ENCODE data around the gene RUNX1.

DNA sequence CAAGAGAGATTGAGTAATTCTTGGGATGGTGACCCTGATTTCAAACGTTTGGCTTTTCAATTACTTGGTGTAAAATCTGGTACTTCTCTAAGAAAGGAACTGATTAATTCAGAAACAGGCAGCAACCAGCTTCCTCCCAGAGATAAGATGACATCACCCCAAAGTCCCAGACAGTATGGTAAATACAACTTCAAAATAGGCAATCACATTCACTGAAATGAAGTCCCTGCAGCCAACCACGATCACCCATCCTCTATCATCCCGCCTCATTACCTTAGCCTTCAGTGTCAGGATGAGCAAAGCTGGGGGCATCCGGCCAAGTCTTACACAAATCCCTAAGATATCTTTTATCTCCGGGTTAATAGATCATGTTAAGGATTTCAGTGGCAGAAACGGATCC, 26.4 kb upstream of the RUNX1 start:
- TF ChIP-seq, protein P1, sequence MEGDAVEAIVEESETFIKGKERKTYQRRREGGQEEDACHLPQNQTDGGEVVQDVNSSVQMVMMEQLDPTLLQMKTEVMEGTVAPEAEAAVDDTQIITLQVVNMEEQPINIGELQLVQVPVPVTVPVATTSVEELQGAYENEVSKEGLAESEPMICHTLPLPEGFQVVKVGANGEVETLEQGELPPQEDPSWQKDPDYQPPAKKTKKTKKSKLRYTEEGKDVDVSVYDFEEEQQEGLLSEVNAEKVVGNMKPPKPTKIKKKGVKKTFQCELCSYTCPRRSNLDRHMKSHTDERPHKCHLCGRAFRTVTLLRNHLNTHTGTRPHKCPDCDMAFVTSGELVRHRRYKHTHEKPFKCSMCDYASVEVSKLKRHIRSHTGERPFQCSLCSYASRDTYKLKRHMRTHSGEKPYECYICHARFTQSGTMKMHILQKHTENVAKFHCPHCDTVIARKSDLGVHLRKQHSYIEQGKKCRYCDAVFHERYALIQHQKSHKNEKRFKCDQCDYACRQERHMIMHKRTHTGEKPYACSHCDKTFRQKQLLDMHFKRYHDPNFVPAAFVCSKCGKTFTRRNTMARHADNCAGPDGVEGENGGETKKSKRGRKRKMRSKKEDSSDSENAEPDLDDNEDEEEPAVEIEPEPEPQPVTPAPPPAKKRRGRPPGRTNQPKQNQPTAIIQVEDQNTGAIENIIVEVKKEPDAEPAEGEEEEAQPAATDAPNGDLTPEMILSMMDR (IDR thresholded peaks at IDR 0.05), result no peak
- TF ChIP-seq POLR2A (IDR thresholded peaks at IDR 0.05) (no peak), POLR2AphosphoS5 (IDR thresholded peaks at IDR 0.05) (no peak)
